Measurements from ENCODE around the gene GPC5. TPM values are rescaled to one million over a fixed set of nuclear protein-coding genes. Genes with fewer than 3 reads are reported as not detected.

Gene GPC5
- total and polyA plus RNA-seq, 2 donors (not counting 3 experiments of a cell fraction or from before 2014, with no cell fraction given) = 0.59 to 0.97 TPM

DNA sequence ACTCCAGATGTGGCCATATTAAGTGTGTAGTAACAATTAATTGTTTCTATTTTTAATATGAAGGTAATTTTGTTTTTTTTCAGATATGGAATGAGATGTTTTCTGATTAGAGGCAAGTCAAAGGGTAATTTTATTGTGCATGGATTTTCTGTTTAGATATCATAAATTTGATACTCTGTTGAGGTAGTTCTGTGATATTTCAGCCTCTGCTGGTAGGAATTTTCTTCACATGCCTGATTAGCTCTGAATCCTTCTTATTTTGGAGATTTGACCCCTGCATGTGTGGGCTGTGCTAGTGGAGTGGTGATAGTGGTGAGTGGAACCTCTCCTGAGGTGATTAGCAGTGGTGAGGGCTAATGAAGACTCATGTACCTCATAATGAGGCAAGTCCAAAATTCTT lies 301.4 kb downstream of the GPC5 start:
- no peaks in the 10 kb centered on the region for H3K9me1 ChIP-seq (replicated peaks; ENCODE audit: control insufficient read depth, extremely low read depth, insufficient read depth, low read length)
- ChIA-PET POLR2A (no interaction called here), CTCF (no interaction called here)
- no peaks in the 10 kb centered on the region for H3K36me3 ChIP-seq (ENCODE audit: control insufficient read depth in 2 of 2, extremely low read depth in 1 of 2, insufficient read depth in 2 of 2, low read length in 2 of 2)
- no peaks in the 10 kb centered on the region for H3K27me3 ChIP-seq (ENCODE audit: control insufficient read depth in 2 of 2, insufficient read depth in 2 of 2, low read length in 2 of 2)
- no peaks in the 10 kb centered on the region for H3K4me1 ChIP-seq (ENCODE audit: control insufficient read depth, extremely low read depth, insufficient read depth, low read length)
- H3K4me2 ChIP-seq (ENCODE audit: insufficient read depth, low read length) = no peak overlapping the region
- dilution Hi-C loops (cut with MboI; ENCODE audit: extremely low pct_ligation_motif_present, low sequenced_read_pairs) = no loop called here
- no peak for DNase-seq (ENCODE audit: low read depth, low spot score)
- no peaks in the 10 kb centered on the region for H3K79me2 ChIP-seq (ENCODE audit: control insufficient read depth, insufficient read depth, low read length)
- H3K9me3 ChIP-seq (replicated peaks; ENCODE audit: control insufficient read depth, insufficient read depth, low read length) = no peaks in the 10 kb centered on the region
- intact Hi-C loops (cut with micrococcal nuclease) = no loop called here
- H2AFZ ChIP-seq (ENCODE audit: low read depth, low read length) = no peak overlapping the region
- H3K9ac ChIP-seq (replicated peaks; ENCODE audit: extremely low read depth, insufficient read depth, low read length) = no peak overlapping the region
- BruUV-seq (replicated peaks) = no TSS peak
- H3K4me3 ChIP-seq (replicated peaks in 1 of 3; ENCODE audit: insufficient read depth in 1 of 3, low read depth in 1 of 3, low read length in 3 of 3) = no peak overlapping the region
- no peak for TF ChIP-seq JUN (IDR thresholded peaks at IDR 0.05; ENCODE audit: borderline replicate concordance, insufficient read depth, insufficient read length, low read depth)
- TF ChIP-seq, protein P1, sequence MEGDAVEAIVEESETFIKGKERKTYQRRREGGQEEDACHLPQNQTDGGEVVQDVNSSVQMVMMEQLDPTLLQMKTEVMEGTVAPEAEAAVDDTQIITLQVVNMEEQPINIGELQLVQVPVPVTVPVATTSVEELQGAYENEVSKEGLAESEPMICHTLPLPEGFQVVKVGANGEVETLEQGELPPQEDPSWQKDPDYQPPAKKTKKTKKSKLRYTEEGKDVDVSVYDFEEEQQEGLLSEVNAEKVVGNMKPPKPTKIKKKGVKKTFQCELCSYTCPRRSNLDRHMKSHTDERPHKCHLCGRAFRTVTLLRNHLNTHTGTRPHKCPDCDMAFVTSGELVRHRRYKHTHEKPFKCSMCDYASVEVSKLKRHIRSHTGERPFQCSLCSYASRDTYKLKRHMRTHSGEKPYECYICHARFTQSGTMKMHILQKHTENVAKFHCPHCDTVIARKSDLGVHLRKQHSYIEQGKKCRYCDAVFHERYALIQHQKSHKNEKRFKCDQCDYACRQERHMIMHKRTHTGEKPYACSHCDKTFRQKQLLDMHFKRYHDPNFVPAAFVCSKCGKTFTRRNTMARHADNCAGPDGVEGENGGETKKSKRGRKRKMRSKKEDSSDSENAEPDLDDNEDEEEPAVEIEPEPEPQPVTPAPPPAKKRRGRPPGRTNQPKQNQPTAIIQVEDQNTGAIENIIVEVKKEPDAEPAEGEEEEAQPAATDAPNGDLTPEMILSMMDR (IDR thresholded peaks at IDR 0.05; ENCODE audit: extremely low read depth in 1 of 2, insufficient read depth in 1 of 2, low read depth in 1 of 2, low read length in 2 of 2) = no peak
- TF ChIP-seq EZH2 (IDR thresholded peaks at IDR 0.05; ENCODE audit: borderline replicate concordance, low read depth, low read length, severe bottlenecking) = no peak
- no peak for TF ChIP-seq MYC (IDR thresholded peaks at IDR 0.05; ENCODE audit: low read depth, low read length)
- TF ChIP-seq POLR2A (IDR thresholded peaks at IDR 0.05; ENCODE audit: low read depth, low read length) = no peak
- no peak for TF ChIP-seq FOS (IDR thresholded peaks at IDR 0.05; ENCODE audit: borderline replicate concordance, insufficient read depth, low read length)
- no peak for TF ChIP-seq MAX (IDR thresholded peaks at IDR 0.05; ENCODE audit: insufficient read depth, insufficient read length)
- TF ChIP-seq POLR2AphosphoS5 (IDR thresholded peaks at IDR 0.05; ENCODE audit: insufficient read depth, low read depth, low read length) = no peak
- no peak for TF ChIP-seq GATA2 (IDR thresholded peaks at IDR 0.05; ENCODE audit: insufficient read depth, insufficient read length, low read depth, low read length)
- no peak overlapping the region for H3K27ac ChIP-seq (ENCODE audit: insufficient read depth, low read depth, low read length)
- no peak for FAIRE-seq
- no peaks in the 10 kb centered on the region for H4K20me1 ChIP-seq (replicated peaks; ENCODE audit: control insufficient read depth, extremely low read depth, insufficient read depth, low read length)

All from endothelial cell of umbilical vein (primary cell).